ENCODE measurements around the gene FADS3. TPM values are rescaled to one million over a fixed set of nuclear protein-coding genes. Genes with fewer than 3 reads are reported as not detected.

The FADS3 gene
- total RNA-seq, 4 donors from 2014 or later, result 19.5 to 96.9 (median 31.6) TPM

DNA sequence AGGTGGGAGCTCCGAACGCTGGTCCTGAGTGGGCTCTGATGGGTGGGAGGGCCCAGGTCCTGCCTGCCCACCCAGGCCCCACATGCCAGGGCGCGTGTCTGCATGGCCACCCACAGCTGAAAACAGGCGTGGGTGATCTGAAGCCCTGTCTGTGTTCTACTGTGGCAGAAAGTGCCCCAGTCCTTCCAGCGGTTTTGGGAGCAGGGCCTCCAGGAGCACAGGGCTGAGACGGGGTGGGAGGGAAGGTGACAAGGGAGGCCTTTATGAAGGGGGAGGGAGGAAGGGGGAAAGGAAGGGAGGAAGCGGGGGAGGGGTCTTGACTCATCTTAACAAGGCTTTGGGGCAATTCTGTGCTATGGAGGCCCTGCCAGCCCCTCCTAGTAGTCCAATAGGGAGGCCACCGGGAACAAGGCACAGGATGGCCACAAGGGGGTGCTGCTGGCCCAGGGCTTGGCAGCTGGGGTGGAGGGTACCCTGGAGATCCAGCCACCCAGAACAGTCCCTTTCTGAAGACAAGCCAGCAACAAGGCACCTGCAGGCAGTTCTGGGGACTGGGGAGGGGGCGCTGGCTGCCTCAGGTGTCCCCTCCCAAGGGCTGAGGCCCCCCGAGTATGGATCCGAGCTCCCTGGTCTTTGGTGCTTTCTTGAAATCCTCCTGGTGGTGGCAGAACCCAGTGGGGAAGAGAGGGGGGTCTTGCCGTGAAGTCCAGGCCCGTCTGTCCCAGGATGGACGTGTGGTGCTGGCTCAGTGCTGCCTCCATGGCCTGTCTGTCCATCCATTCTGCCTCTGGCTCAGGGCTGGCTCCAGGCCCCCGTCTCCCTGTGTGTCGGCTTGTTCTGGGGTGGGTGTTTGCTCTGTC is 6.3 kb upstream of the FADS3 start:
- Histone ChIP-seq H3K27ac (peak overlapping the region in 1 of 4 donors; percentile 18), H3K4me1 (peaks cover 0 to 2% (median 0%) of the 10 kb centered on the region in 4 donors), H3K27me3 (no peaks in the 10 kb centered on the region), H3K36me3 (no peaks in the 10 kb centered on the region), H3K4me3 (no peak overlapping the region), H3K9me3 (no peaks in the 10 kb centered on the region)
- TF ChIP-seq EP300 (IDR thresholded peaks at IDR 0.05; ENCODE audit: low read depth) (no peak), POLR2A (IDR thresholded peaks at IDR 0.05) (no peak), POLR2AphosphoS5 (IDR thresholded peaks at IDR 0.05) (no peak)
- TF ChIP-seq, protein P1, sequence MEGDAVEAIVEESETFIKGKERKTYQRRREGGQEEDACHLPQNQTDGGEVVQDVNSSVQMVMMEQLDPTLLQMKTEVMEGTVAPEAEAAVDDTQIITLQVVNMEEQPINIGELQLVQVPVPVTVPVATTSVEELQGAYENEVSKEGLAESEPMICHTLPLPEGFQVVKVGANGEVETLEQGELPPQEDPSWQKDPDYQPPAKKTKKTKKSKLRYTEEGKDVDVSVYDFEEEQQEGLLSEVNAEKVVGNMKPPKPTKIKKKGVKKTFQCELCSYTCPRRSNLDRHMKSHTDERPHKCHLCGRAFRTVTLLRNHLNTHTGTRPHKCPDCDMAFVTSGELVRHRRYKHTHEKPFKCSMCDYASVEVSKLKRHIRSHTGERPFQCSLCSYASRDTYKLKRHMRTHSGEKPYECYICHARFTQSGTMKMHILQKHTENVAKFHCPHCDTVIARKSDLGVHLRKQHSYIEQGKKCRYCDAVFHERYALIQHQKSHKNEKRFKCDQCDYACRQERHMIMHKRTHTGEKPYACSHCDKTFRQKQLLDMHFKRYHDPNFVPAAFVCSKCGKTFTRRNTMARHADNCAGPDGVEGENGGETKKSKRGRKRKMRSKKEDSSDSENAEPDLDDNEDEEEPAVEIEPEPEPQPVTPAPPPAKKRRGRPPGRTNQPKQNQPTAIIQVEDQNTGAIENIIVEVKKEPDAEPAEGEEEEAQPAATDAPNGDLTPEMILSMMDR (IDR thresholded peaks at IDR 0.05), result peak; percentile 85 to 91 (median 88)
- intact Hi-C loops (cut with DNase I; ENCODE audit: low total_unique reads), result loop anchor here (2.0 kb wide), 2 partner anchors 49 to 185 kb away; no protein-coding TSS in a partner anchor
- DNase-seq, result peak; percentile 82
- WGBS, 2 donors (ENCODE audit: low coverage in 1 of 2), result 58% methylated on average over 17 of the region's 17 CpGs; no CpG with 5 or more reads in 1 of the 2 donors
- in situ Hi-C loops (cut with MboI; ENCODE audit: low pct_ligation_motif_present in 1 of 4, low pct_unique_long_range_greater_than_20kb in 1 of 4, low sequenced_read_pairs in 3 of 4), result loop anchor here (5.0 to 25.0 kb wide), 5 partner anchors 47 to 190 kb away; no protein-coding TSS in a partner anchor

DNA sequence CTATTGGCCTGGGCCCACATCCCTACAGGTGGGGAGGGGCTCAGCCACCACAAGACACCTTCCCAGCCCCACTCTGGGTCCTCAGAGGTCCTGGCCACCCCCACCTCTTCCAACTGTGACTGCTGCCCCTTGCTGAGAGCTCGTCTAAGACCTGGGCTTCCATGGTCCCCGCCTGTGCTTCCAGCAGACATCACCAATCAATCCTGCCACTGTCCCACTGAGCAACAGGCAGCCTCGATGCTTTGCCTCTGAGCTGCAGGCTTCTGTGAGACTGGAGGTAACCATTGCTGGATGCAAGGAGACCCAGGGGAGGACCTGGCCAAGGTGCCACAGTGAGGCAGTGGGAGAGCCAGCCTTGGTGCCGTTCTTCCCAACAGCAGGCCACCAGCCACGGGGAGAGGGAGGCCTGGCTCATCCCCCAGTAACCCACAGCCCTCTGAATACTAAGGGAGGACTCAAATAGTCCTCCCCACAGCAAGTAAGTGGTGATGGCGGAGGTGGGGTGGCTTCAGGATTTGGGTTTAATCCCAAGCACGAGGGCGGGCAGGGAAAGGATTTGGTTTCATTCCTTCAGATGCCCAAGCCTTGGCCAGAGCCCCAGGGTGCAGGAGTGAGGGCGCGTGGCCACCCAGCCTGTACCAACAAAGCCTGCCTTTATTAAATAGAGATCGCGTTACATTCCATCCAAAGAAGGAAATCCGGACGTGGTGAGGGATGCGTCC is 5.5 kb upstream of the FADS3 start:
- intact Hi-C loops (cut with DNase I; ENCODE audit: low total_unique reads), result loop anchor here (2.0 kb wide), 1 partner anchor 50 kb away; no protein-coding TSS in a partner anchor
- H3K4me3 ChIP-seq, result no peak overlapping the region
- H3K27me3 ChIP-seq, result no peaks in the 10 kb centered on the region
- TF ChIP-seq POLR2AphosphoS5 (IDR thresholded peaks at IDR 0.05) (no peak), POLR2A (IDR thresholded peaks at IDR 0.05) (no peak), EP300 (IDR thresholded peaks at IDR 0.05; ENCODE audit: low read depth) (no peak)
- TF ChIP-seq, protein P1 (IDR thresholded peaks at IDR 0.05), result no peak
- no peaks in the 10 kb centered on the region for H3K9me3 ChIP-seq
- no peaks in the 10 kb centered on the region for H3K36me3 ChIP-seq
- H3K27ac ChIP-seq, result no peak overlapping the region
- H3K4me1 ChIP-seq, result peaks cover 0 to 5% (median 2%) of the 10 kb centered on the region in 4 donors
- no peak for DNase-seq
- 83% methylated on average over 15 of the region's 15 CpGs; no CpG with 5 or more reads in 1 of the 2 donors for WGBS, 2 donors (ENCODE audit: low coverage in 1 of 2)
- in situ Hi-C loops (cut with MboI; ENCODE audit: low pct_ligation_motif_present in 1 of 4, low pct_unique_long_range_greater_than_20kb in 1 of 4, low sequenced_read_pairs in 3 of 4), result loop anchor here (5.0 to 25.0 kb wide), 5 partner anchors 48 to 190 kb away; no protein-coding TSS in a partner anchor

DNA sequence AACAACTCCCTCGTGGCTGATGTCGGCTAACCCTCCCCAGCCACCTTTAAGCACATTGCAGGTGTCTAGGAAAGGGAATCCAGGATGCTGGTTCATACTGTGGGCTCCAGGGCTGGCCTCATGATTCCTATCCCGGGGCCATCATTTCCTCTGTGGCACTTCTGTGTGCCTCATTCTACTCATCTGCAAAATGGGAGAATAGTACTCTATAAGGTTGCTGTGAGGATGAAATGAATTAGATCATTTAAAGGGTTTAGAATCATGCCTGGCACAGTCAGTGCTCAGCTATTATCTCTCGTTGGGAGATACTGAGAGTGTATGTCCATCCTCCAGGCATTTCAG is 4.3 kb upstream of the FADS3 start:
- intact Hi-C loops (cut with DNase I; ENCODE audit: low total_unique reads), result loop anchor here (2.0 kb wide), 1 partner anchor 51 kb away; no protein-coding TSS in a partner anchor
- DNase-seq, result no peak
- WGBS, 2 donors (ENCODE audit: low coverage in 1 of 2), result 68% methylated on average over 4 of the region's 4 CpGs; no CpG with 5 or more reads in 1 of the 2 donors
- Histone ChIP-seq H3K4me3 (no peak overlapping the region), H3K27ac (no peak overlapping the region), H3K4me1 (peaks cover 1 to 13% (median 7%) of the 10 kb centered on the region in 4 donors), H3K27me3 (no peaks in the 10 kb centered on the region), H3K36me3 (no peaks in the 10 kb centered on the region), H3K9me3 (no peaks in the 10 kb centered on the region)
- in situ Hi-C loops (cut with MboI; ENCODE audit: low pct_ligation_motif_present in 1 of 4, low pct_unique_long_range_greater_than_20kb in 1 of 4, low sequenced_read_pairs in 3 of 4), result loop anchor here (5.0 to 25.0 kb wide), 5 partner anchors 49 to 192 kb away; no protein-coding TSS in a partner anchor
- no peak for TF ChIP-seq EP300 (IDR thresholded peaks at IDR 0.05; ENCODE audit: low read depth)
- TF ChIP-seq, protein P1 (IDR thresholded peaks at IDR 0.05), result no peak
- TF ChIP-seq POLR2A (IDR thresholded peaks at IDR 0.05), result no peak
- no peak for TF ChIP-seq POLR2AphosphoS5 (IDR thresholded peaks at IDR 0.05)
